Measurements from ENCODE around the gene GPT2. TPM values are rescaled to one million over a fixed set of nuclear protein-coding genes. Genes with fewer than 3 reads are reported as not detected.

GPT2 gene
- total RNA-seq, 2 experiments from 2014 or later: 0.47 TPM; not detected in 1

DNA sequence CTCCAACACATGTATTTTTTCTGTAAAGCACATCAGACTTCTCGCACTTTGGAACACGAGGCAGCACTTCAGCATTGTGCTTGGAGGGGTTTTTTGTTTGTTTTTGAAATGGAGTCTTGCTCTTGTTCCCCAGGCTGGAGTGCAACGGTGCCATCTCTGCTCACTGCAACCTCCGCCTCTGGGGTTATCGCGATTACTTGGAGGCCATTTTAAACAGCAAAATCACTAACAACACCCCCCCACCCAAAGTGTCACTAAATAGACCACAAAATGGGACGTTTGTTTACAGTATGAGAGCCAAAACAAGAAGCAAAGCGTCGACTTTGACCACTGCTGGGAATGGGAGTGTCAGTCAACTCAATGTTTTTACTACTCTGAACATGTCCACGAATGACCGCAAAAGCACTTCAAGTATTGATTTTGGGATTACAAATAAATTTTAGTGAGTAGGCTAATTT is 44.1 kb upstream of the GPT2 start:
- no peak overlapping the region for H3K27ac Mint-ChIP-seq
- DNase-seq (no peak), ATAC-seq (ENCODE audit: poor library complexity) (no peak)
- intact Hi-C loops (cut with DNase I, micrococcal nuclease): loop anchor here in 1 of 2 experiments (10.0 kb wide), 1 partner anchor 305 kb away; the partner anchor contains the start of gene NETO2
- Histone ChIP-seq H3K36me3 (ENCODE audit: insufficient read depth, low read length) (no peaks in the 10 kb centered on the region), H3K27ac (ENCODE audit: low read depth in 1 of 2, low read length in 2 of 2) (no peak overlapping the region), H3K4me3 (ENCODE audit: low read length) (no peak overlapping the region), H3K9me3 (ENCODE audit: control insufficient read depth in 1 of 2, insufficient read depth in 1 of 2, low read length in 2 of 2) (peaks cover 0 to 16% of the 10 kb centered on the region in 2 experiments), H3K27me3 (ENCODE audit: control insufficient read depth in 1 of 2, insufficient read depth in 2 of 2, low read length in 2 of 2) (no peaks in the 10 kb centered on the region), H3K4me1 (ENCODE audit: insufficient read depth, low read length) (peaks cover 7% of the 10 kb centered on the region)
- H3K4me1 Mint-ChIP-seq (ENCODE audit: low read depth): no peaks in the 10 kb centered on the region
- H3K9me3 Mint-ChIP-seq: no peaks in the 10 kb centered on the region
- POLR2A ChIA-PET: interaction anchor here (0.7 to 1.1 kb wide), 2 partner anchors 9 to 1319 kb away, joined by 3 to 6 read pairs; partner anchors contain the start of gene C16orf87
- no peaks in the 10 kb centered on the region for H3K36me3 Mint-ChIP-seq (ENCODE audit: low read depth)
- TF ChIP-seq, protein P1, sequence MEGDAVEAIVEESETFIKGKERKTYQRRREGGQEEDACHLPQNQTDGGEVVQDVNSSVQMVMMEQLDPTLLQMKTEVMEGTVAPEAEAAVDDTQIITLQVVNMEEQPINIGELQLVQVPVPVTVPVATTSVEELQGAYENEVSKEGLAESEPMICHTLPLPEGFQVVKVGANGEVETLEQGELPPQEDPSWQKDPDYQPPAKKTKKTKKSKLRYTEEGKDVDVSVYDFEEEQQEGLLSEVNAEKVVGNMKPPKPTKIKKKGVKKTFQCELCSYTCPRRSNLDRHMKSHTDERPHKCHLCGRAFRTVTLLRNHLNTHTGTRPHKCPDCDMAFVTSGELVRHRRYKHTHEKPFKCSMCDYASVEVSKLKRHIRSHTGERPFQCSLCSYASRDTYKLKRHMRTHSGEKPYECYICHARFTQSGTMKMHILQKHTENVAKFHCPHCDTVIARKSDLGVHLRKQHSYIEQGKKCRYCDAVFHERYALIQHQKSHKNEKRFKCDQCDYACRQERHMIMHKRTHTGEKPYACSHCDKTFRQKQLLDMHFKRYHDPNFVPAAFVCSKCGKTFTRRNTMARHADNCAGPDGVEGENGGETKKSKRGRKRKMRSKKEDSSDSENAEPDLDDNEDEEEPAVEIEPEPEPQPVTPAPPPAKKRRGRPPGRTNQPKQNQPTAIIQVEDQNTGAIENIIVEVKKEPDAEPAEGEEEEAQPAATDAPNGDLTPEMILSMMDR (IDR thresholded peaks at IDR 0.05): no peak
- CTCF ChIA-PET: no interaction called here
- H3K27me3 Mint-ChIP-seq: peaks cover 4% of the 10 kb centered on the region
- no peak overlapping the region for H3K4me3 Mint-ChIP-seq

DNA sequence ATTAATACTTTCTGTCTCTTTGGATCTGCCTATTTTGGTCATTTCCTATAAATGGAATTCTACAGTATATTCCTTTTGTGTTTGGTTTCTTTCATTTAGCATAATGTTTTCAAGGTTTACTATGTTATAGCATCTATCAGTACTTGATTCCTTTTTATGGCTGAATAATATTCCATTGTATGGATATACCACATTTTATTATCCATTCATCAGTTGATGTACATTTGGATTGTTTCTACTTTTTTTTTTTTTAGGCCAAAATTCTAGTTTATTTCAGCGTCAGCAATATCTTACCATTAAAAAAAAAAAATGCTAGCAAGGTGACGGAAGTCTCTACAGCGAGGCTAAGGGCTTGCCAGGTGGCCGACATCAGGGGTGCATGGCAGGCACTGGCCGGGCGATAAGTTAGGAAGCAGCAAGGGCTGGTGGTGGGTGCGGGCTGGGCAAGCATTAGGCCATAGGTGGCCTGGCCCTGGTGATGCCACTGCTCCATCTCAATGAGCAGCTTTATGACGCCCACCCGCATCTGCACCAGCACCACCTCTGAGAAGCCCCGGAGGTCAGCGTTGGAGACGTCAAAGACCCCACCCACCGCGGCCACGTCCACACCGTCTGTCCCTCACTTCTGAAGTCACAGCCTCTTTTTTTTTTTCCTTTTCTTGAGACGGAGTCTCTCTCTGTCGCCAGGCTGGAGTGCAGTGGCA is 41.8 kb upstream of the GPT2 start:
- TF ChIP-seq, protein P1 (IDR thresholded peaks at IDR 0.05): no peak
- Histone ChIP-seq H3K4me1 (ENCODE audit: insufficient read depth, low read length) (peaks cover 7% of the 10 kb centered on the region), H3K4me3 (ENCODE audit: low read length) (no peak overlapping the region), H3K27ac (ENCODE audit: low read depth in 1 of 2, low read length in 2 of 2) (no peak overlapping the region), H3K27me3 (ENCODE audit: control insufficient read depth in 1 of 2, insufficient read depth in 2 of 2, low read length in 2 of 2) (peaks cover 0 to 3% of the 10 kb centered on the region in 2 experiments), H3K9me3 (ENCODE audit: control insufficient read depth in 1 of 2, insufficient read depth in 1 of 2, low read length in 2 of 2) (peaks cover 0 to 16% of the 10 kb centered on the region in 2 experiments), H3K36me3 (ENCODE audit: insufficient read depth, low read length) (no peaks in the 10 kb centered on the region)
- H3K4me1 Mint-ChIP-seq (ENCODE audit: low read depth): no peaks in the 10 kb centered on the region
- H3K4me3 Mint-ChIP-seq: no peak overlapping the region
- H3K9me3 Mint-ChIP-seq: no peaks in the 10 kb centered on the region
- no peak for DNase-seq
- intact Hi-C loops (cut with DNase I, micrococcal nuclease): no loop called here
- CTCF ChIA-PET: no interaction called here
- H3K36me3 Mint-ChIP-seq (ENCODE audit: low read depth): no peaks in the 10 kb centered on the region
- H3K27ac Mint-ChIP-seq: no peak overlapping the region
- ATAC-seq (ENCODE audit: poor library complexity): no peak
- POLR2A ChIA-PET: no interaction called here
- H3K27me3 Mint-ChIP-seq: peaks cover 12% of the 10 kb centered on the region

DNA sequence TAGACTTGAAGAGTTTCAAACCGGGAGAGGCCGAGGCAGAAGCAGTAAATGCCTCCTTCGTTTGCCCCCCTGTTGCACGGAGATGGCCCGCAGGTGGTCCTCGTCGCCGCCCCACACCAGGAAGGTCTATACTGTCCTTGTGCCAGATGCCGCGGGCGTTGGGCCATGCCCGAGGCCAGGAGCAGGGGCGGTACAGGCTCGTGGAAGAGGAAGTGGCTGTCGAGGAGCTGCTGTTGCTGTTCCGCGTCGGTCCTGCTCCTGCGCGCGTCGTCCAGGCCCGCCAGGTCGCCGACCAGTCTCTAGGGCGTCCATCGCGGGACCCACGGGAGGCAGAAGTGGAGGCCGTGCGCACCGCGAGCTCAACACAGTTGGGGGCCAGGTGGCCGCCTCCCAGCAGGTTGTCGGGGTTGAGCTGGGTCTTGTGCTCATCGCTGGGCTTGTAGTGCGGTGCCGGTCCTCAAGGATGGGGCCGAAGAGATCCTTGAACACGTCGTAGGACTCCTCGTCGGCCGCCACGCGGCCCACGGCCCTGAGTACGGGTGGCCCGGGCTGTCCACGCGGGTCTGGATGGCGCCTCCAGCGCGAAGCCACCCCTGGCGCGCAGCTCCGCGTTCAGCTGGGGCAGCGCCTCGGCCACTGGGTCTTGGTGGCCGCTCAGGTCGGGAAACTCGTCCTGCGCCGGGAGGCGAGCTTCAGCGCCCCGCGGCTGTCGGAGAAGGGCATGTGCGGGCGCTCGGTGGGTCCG is 40.1 kb upstream of the GPT2 start:
- no peak overlapping the region for H3K4me3 ChIP-seq (ENCODE audit: low read length)
- Mint-ChIP-seq H3K4me1 (ENCODE audit: low read depth) (no peaks in the 10 kb centered on the region), H3K4me3 (no peak overlapping the region), H3K36me3 (ENCODE audit: low read depth) (no peaks in the 10 kb centered on the region), H3K27ac (no peak overlapping the region), H3K27me3 (peaks cover 17% of the 10 kb centered on the region), H3K9me3 (no peaks in the 10 kb centered on the region)
- TF ChIP-seq, protein P1 (IDR thresholded peaks at IDR 0.05): no peak
- ATAC-seq (ENCODE audit: poor library complexity) (no peak), DNase-seq (peak in 2 of 14 experiments; percentile 21 to 25)
- peaks cover 0 to 16% of the 10 kb centered on the region in 2 experiments for H3K9me3 ChIP-seq (ENCODE audit: control insufficient read depth in 1 of 2, insufficient read depth in 1 of 2, low read length in 2 of 2)
- CTCF ChIA-PET: no interaction called here
- H3K4me1 ChIP-seq (ENCODE audit: insufficient read depth, low read length): peaks cover 7% of the 10 kb centered on the region
- POLR2A ChIA-PET: no interaction called here
- intact Hi-C loops (cut with DNase I, micrococcal nuclease): no loop called here
- peaks cover 3% of the 10 kb centered on the region in 2 experiments for H3K27me3 ChIP-seq (ENCODE audit: control insufficient read depth in 1 of 2, insufficient read depth in 2 of 2, low read length in 2 of 2)
- H3K36me3 ChIP-seq (ENCODE audit: insufficient read depth, low read length): no peaks in the 10 kb centered on the region
- H3K27ac ChIP-seq (ENCODE audit: low read depth in 1 of 2, low read length in 2 of 2): no peak overlapping the region
